GM21423 (cell line): ENCODE results near the gene PSMD10.
A peak's percentile ranks its signal among the peaks of the same experiment; 100 is the strongest.

Experiments used
- ATAC-seq: cut with Tn5 transposase; IDR thresholded peaks from one replicate; pipeline ENCODE4 v1.9.1; 2021; ENCODE audit warnings: mild to moderate bottlenecking, moderate library complexity; ENCODE audit not compliant: unreplicated experiment

The PSMD10 gene

GRCh38 chrX:108091264-108091877 lies at the start of gene PSMD10, which contains the start of gene ATG4A:
TSS of gene PSMD10 (minus strand) at chrX:108091542. CDS start at chrX:108091520, 22 bp downstream.
TSS of gene ATG4A (plus strand) at chrX:108091778. CDS start at chrX:108091827, 49 bp downstream.
- peak; percentile 96 for ATAC-seq

- no peak for ATAC-seq
Observed at GRCh38 chrX:108138814-108139702, 47.7 kb upstream of the PSMD10 start.

GRCh38 chrX:108134724-108135123 lies 43.4 kb upstream of the PSMD10 start:
- no peak for ATAC-seq

GRCh38 chrX:108132876-108133275 lies 41.5 kb upstream of the PSMD10 start:
- no peak for ATAC-seq

GRCh38 chrX:108132034-108132433 lies 40.7 kb upstream of the PSMD10 start:
- ATAC-seq: no peak

GRCh38 chrX:108131471-108131870 lies 40.1 kb upstream of the PSMD10 start:
- ATAC-seq: no peak

- ATAC-seq: no peak
Observed at GRCh38 chrX:108130889-108131288, 39.5 kb upstream of the PSMD10 start.

- ATAC-seq: no peak
Observed at GRCh38 chrX:108127152-108127551, 35.8 kb upstream of the PSMD10 start.

GRCh38 chrX:108126661-108127060 lies 35.3 kb upstream of the PSMD10 start:
- no peak for ATAC-seq

- ATAC-seq: no peak
Observed at GRCh38 chrX:108123591-108124366, 32.4 kb upstream of the PSMD10 start.

GRCh38 chrX:108122748-108123147 lies 31.4 kb upstream of the PSMD10 start:
- ATAC-seq: no peak

GRCh38 chrX:108121291-108121690 lies 29.9 kb upstream of the PSMD10 start:
- no peak for ATAC-seq

GRCh38 chrX:108117988-108118387 lies 26.6 kb upstream of the PSMD10 start:
- ATAC-seq: no peak

GRCh38 chrX:108114541-108114940 lies 23.2 kb upstream of the PSMD10 start:
- ATAC-seq: no peak

GRCh38 chrX:108105473-108105872 lies 14.1 kb upstream of the PSMD10 start:
- ATAC-seq: no peak

- ATAC-seq: no peak
Observed at GRCh38 chrX:108097380-108097779, 6.0 kb upstream of the PSMD10 start.

GRCh38 chrX:108091878-108092291 lies 543 bp upstream of the PSMD10 start:
- ATAC-seq: peak; percentile 38

- ATAC-seq: peak; percentile 0
Observed at GRCh38 chrX:108090491-108091263, 665 bp downstream of the PSMD10 start.

- ATAC-seq: no peak
Observed at GRCh38 chrX:108088511-108088910, 2.8 kb downstream of the PSMD10 start.

- ATAC-seq: no peak
Observed at GRCh38 chrX:108087792-108088191, 3.5 kb downstream of the PSMD10 start.

- ATAC-seq: no peak
Observed at GRCh38 chrX:108081110-108081509, 10.2 kb downstream of the PSMD10 start.
